Raji (cell line): ENCODE results near the gene IFRD1.

Experiments used
- POLR2A ChIP-seq: IDR thresholded peaks from 2 replicates; pipeline ENCODE4 v1.6.1; 2011; ENCODE audit warnings: low read depth, low read length, control low read depth; ENCODE audit not compliant: insufficient read depth

IFRD1 gene

DNA sequence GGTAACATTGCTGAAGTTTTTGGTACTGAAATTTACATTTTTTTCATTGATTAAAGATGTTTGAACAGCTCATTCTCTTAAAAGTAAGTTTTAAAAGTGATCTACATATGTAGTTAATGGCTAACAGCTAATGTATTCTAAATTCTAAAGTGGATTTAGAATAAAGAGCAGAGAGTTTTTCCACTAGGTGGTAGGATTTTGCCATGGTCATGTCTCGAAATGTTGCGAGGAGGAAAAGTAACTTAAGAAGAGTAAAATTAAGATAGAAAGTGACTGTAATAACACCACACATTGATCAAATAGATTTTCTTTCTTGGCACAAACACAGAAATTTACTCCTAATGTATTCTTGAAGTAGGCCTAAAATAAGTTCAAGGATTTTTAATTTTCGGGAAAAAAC, 50.4 kb downstream of the IFRD1 start:
- TF ChIP-seq POLR2A: no peak

DNA sequence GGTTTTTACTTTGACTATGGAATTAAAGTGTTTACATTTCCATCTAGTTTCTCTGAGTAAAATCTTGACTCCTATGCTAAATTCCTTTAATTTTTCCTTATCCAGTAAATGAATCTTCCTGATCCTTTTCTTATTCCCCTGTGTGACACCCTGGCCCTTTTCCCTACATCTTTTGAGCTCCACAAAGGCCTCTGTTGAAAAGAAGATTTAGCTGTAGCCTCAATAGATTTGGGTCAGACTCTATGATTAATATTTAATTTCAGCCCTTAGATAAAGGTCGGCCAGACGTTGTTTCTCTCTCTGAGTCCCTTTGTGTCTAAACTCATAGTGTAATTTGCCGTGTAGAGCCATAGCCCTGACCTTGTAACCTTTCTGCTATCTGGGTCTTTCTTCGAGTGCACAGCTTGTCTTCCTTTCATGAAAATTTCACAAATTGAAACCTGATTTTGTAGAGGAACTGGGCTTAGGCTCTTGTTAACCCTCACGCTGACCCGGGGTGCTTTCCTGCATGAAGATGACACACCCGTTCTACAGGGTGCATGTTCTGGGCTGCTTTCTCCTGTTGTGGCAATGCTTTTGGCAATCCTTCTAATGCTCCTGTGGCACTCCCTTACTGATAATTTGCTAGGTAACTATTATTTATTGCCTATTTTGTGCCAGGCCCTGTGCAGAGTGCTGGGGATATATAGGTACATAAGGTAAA, 51.7 kb downstream of the IFRD1 start:
- TF ChIP-seq POLR2A: no peak

DNA sequence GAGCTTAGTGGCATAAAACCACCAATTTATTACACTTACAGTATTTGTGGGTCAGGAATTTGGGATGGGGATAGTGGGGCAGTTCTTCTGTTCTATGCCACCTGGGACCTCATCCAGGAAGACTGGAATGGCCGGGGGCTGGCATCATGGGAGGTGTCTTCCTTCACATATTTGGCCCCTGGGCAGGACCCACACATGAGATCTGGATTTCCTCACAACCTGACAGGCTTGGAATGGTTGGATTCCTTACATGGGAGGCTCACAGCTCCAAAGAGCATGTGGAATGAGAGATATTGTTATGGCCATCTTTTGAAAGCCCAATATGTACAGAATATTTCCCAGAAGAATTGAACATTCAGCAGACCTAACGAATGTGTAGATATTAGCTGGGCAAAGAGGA, 52.4 kb downstream of the IFRD1 start:
- TF ChIP-seq POLR2A: no peak

DNA sequence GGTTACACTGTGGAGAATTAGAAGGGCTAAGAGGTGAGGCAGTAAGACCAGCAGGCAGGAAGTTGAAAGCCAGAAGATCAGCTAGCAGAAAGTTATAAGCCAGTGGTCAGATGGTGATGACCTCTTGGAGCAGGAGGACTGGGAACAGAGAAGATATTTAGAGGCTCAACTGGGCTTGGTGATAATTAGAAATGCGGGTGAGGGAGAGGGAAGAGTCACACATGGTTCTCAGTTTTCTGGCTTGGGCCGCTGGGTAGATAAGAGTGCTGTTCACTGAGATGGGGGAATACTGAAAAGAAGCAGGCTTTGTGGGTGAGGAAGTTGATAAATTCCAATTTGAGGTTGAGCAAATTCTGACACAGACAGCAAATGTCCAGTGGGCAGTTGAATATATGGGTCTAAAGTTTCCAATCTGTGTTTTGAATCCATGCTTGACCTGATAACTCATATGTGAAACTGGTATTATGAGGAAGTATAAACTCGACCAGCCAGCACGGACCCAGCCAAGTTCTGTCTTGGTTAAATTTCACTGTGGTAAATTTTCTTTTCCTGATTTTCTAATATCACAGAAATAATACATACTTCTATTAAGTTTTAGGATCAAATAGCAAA, 53.2 kb downstream of the IFRD1 start:
- no peak for TF ChIP-seq POLR2A

DNA sequence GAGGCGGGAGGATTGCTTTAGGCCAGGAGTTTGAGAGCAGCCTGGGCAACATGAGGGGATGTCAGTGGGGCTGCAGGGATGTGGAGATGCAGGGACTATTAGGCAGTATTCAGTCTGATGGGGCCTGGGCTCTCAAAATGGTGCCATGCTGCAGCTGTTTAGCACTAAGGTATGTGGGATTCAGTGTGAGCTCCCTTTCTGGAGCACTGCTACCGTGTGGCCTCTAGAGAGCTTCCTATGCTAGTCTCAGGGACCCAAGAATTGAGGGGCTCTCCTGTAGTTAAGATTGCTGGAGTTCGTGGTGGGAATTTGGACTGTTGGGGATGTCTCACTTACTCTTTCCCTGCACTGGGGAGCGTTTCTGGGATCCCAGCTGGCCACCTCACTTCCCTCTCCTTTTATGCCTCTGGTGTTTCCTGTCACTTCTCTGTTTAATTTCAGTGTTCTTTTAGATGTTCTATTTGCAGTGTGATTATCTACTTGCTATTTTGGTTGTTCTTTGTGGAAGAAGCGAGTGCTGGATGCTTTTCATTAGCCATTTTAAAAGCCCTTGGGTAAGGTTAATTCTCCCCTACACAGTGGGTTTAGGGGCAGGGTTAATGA, 53.9 kb downstream of the IFRD1 start:
- no peak for TF ChIP-seq POLR2A

DNA sequence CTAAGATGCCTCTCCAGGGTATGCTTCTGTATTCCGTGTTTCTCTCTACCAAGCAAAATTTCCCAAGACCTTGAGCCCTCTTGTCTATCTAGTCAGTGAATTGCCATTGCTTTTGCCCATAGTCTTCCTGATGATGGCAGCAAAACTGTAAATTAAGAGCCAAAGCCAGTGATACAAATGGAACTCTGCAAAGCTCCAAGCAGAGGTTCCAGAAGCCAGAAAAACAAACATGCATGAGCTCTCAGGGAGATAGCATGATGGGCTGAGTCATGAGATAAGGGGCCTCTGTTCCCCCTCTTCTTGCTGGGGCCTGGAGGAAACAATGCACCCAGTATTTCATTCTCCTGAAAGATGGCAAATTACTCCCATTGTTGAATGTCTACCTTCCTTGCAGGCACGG, 55.2 kb downstream of the IFRD1 start:
- no peak for TF ChIP-seq POLR2A

DNA sequence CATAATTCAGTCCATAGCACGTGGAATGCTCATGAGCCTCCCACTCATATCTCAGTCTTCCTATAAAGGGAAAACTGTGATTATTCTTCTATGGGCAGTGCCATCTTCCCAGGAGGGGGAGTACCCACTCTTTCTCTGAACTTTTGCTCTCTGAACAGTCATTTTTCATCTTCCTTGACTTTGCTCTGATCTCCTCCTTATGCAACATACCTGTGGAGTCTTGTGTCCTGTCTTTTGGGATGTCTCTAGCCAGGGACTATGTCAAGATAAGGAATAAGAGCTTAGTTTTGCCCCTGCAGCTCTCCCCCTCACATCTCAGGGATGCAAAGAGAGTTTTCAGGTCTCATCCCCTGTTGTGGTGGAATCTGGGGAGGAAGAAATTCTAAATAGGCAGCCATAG, 58.1 kb downstream of the IFRD1 start:
- no peak for TF ChIP-seq POLR2A

DNA sequence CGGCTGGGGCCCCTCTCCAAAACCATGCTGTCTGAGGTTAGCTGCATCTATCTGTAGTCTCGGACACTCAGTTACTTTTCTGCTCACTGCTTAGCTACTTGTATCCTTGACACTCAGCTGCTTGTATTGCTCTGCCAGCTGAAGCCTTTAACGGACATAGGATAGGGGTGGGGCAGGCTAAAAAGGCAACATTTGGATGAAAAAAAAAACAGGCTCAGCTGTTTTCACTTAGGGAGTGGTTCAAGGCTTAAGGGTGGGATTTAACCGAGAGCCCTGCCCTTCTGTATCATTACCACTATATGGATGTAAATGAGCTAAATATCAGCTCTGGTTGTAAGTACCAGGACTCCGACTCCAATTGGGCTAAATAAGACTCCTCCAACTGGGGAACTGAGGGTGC, 59.1 kb downstream of the IFRD1 start:
- TF ChIP-seq POLR2A: no peak

DNA sequence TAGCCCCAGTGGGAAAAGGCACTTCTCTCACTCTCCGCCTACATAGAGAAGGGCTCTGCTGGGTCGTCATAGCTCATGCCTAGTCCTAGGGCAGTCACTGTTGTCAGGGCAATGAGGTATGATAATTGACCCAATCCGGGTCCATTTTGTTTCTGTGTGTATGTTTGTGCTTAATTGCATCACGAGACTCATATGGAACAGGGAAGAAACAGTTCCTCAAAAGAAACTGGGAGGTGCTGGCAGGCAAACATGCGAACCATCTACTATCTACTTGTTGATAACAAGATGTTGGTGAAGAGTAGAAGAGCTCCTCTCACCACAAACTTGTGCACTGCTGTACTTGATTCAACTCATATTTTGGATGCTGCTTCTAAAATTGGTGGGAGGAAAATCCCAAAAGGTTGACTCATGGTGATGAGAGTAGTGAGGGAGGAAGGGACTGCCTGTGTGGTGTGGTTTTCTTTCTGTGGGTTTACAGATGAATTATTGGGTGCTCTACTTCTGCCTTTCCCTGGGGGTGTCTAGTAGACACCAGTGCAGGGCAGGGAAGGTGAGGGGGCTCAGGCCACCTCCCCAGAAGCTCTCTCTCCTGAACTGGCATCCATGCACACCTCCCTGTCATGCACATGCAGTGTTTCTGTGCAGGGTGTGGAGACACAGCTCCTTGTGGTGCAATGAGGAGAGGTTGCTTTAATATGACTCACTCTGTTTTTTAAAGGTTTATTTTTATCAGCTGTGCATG, 59.9 kb downstream of the IFRD1 start:
- no peak for TF ChIP-seq POLR2A

DNA sequence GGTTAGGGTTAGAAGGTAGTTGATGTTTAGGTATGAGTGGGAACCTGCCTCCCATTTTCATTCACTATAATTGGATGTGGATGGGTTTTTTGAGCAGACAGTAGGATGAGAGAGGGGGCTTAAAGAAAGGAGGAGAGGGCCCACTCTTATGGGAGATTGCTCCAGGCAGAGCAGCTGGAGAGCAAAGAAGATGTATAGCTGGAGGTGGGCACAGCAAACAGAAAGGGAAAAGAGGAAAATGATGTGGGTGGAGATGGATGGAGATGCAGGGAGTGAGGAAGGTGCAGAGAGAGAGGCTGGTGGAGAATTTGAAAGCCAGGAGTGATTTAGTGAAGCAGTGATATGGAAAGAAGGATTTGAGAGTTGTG, 60.5 kb downstream of the IFRD1 start:
- no peak for TF ChIP-seq POLR2A

DNA sequence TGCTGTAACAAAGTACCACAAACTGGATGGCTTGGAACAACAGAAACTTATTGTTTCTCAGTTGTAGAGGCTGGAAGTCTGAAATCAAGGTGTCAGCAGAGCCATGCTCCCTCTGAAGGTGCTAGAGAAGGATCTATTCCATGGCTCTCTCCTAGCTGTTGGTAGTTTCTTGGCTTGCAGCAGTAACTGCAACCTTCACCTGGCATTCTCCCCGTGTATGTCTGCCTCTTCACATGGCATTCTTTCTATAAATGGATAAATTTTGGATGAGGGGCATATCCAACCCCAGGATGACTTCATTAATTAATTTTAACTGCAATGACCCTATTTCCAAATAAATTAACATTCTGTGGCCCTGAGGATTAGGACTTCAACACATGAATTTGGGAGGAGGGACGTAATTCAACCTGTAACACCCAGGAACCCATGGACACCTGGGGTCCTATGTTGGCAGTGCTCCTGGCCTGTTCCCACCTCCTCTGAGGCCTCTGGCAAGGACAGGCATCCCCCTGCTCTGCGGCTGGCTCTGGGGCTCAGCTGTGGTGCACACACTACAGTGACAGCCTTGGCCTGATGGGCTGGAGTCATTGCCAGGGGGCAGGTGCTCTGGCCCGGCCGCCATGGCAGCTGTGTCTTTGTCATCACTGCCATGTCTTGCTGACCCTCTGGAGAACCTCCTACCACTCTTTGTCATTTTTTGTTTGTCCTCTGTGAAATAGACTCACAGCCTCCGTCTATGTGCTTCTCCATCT, 61.4 kb downstream of the IFRD1 start:
- no peak for TF ChIP-seq POLR2A

DNA sequence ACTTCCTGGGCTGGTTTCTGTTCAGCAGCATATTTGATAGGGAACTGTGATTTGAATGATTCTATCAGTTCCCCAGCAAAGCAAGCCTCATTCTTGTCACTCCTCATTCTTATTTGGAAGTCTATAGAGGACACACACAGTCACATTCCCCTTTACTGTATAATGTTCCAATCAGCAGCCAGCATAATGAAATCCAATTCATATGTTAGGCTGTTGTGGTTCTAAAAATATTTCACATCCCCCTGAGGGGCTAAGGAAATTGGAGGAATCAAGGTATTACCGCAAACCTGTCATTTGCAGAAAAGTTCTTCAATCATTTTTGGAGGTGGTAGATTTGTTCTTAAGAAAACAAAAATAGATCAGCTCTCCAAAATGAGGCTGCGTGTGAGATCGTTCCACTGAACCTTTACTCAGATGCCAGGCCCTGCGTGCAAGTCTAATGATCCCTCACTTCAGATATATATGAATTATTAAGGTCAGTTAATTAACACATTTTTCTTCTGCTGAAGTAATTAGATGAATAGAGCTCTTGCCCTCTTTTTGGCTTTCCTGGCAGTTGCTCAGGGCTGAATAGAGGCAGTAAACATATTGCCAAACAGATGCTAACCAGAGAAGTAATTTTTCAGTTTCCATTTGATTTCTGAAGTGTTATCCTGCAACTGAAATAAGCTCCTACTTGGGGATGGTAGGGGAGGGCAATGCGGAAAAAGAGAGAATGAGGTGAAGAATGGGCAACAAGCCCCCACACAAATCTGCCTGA, 62.4 kb downstream of the IFRD1 start:
- no peak for TF ChIP-seq POLR2A

DNA sequence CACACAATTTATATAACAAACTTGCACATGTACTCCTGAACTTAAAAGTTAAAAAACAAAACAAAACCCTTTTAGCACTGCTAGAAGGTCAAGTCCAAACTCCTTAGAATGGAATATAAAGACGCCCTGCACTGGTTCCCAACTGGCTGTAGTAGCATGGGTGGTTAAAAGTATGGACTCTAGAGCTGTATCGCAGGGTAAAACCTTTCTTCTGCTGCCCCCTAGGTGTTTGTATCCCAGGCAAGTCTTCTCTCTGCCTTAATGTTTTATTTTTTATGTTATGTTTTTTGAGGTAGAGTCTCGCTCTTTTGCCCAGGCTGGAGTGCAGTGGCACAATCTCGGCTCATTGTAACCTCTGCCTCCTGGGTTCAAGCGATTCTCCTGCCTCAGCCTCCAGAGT, 65.7 kb downstream of the IFRD1 start:
- no peak for TF ChIP-seq POLR2A

DNA sequence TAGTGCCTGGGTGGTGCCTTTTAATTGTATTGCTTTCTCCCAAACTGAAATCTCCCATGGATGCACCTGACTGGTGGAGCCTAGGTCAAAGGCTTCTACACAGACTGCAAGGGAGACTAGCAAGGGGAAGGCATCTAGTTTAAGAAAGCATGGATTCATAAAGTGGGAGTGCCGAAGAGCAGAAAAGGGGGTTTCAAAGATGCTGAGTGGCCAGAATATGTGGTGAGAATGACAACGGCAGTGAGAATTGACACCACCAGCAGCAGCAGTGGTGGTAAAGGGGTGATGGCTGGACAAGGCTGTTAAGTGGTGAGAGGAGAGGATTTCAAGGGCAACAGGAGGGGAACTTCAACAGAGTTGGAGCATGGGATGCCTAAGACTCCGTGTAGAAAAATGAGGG, 67.2 kb downstream of the IFRD1 start:
- TF ChIP-seq POLR2A: no peak

DNA sequence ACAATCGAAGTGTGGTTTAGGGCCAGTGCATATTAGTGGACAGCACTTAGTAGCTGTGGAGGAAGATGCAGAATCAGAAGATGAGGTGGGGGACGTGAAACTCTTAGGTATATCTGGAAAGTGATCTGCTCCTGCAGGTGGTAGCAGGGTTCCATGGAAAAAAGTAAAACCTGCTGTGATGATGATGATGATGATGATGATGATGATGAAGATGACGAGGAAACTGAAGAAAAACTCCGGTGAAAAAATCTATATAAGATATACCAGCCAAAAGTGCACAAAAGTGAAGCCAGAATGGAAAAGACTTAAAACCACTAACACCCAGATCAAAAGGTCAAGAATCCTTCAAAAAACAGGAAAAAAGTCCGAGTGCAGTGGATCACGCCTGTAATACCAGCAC, 70.5 kb downstream of the IFRD1 start:
- TF ChIP-seq POLR2A: no peak
